Measurements from ENCODE around the gene BTBD9. TPM values are rescaled to one million over a fixed set of nuclear protein-coding genes. Genes with fewer than 3 reads are reported as not detected.

Gene BTBD9
- total RNA-seq, 6 experiments from 2014 or later = 4.5 to 7.5 (median 5.7) TPM

- H3K4me1 ChIP-seq = no peaks in the 10 kb centered on the region
- no peaks in the 10 kb centered on the region for H3K36me3 ChIP-seq
- ATAC-seq (no peak), DNase-seq (no peak)
- no peak overlapping the region for H3K27ac ChIP-seq
- intact Hi-C loops (cut with DNase I) = no loop called here
- no peaks in the 10 kb centered on the region for H3K9me3 ChIP-seq
- TF ChIP-seq CTCF (IDR thresholded peaks at IDR 0.05) (no peak), POLR2A (IDR thresholded peaks at IDR 0.05) (no peak)
- H3K27me3 ChIP-seq = no peaks in the 10 kb centered on the region
- H3K4me3 ChIP-seq = no peak overlapping the region
- WGBS (ENCODE audit: insufficient coverage, low coverage, low lambda C conversion rate, missing lambda C conversion rate) = 25% methylated on average over 2 of the region's 2 CpGs
These were observed 147.7 kb downstream of the BTBD9 start for GRCh38 chr6:38492031-38492430.

- Histone ChIP-seq H3K27me3 (no peaks in the 10 kb centered on the region), H3K9me3 (no peaks in the 10 kb centered on the region), H3K36me3 (no peaks in the 10 kb centered on the region), H3K27ac (no peak overlapping the region), H3K4me1 (no peaks in the 10 kb centered on the region), H3K4me3 (no peak overlapping the region)
- TF ChIP-seq CTCF (IDR thresholded peaks at IDR 0.05) (no peak), POLR2A (IDR thresholded peaks at IDR 0.05) (no peak)
- ATAC-seq (no peak), DNase-seq (no peak)
- intact Hi-C loops (cut with DNase I) = no loop called here
- 95% methylated on average over 2 of the region's 2 CpGs for WGBS (ENCODE audit: insufficient coverage, low coverage, low lambda C conversion rate, missing lambda C conversion rate)
These were observed 149.8 kb downstream of the BTBD9 start for GRCh38 chr6:38489951-38490350.

- ATAC-seq = no peak
- 84% methylated on average over 7 of the region's 7 CpGs for WGBS (ENCODE audit: insufficient coverage, low coverage, low lambda C conversion rate, missing lambda C conversion rate)
- intact Hi-C loops (cut with DNase I) = no loop called here
These were observed 152.3 kb downstream of the BTBD9 start for GRCh38 chr6:38487423-38487822.

GRCh38 chr6:38485488-38485887 is 154.2 kb downstream of the BTBD9 start:
- H3K4me3 ChIP-seq = no peak overlapping the region
- H3K9me3 ChIP-seq = no peaks in the 10 kb centered on the region
- no peak overlapping the region for H3K27ac ChIP-seq
- ATAC-seq (no peak), DNase-seq (no peak)
- intact Hi-C loops (cut with DNase I) = no loop called here
- H3K36me3 ChIP-seq = no peaks in the 10 kb centered on the region
- no CpG with 5 or more reads among the region's 1 CpG for WGBS (ENCODE audit: insufficient coverage, low coverage, low lambda C conversion rate, missing lambda C conversion rate)
- no peaks in the 10 kb centered on the region for H3K27me3 ChIP-seq
- H3K4me1 ChIP-seq = no peaks in the 10 kb centered on the region
- TF ChIP-seq CTCF (IDR thresholded peaks at IDR 0.05) (no peak), POLR2A (IDR thresholded peaks at IDR 0.05) (no peak)

More at GRCh38 chr6:38487423-38487822, 152.3 kb downstream of the BTBD9 start:
- no peaks in the 10 kb centered on the region for H3K36me3 ChIP-seq
- H3K9me3 ChIP-seq = no peaks in the 10 kb centered on the region
- no peak overlapping the region for H3K4me3 ChIP-seq
- H3K27me3 ChIP-seq = no peaks in the 10 kb centered on the region
- no peak for TF ChIP-seq CTCF (IDR thresholded peaks at IDR 0.05)
- TF ChIP-seq POLR2A (IDR thresholded peaks at IDR 0.05) = no peak
- H3K27ac ChIP-seq = no peak overlapping the region
- DNase-seq = no peak
- H3K4me1 ChIP-seq = no peaks in the 10 kb centered on the region

- TF ChIP-seq CTCF (IDR thresholded peaks at IDR 0.05) (no peak), POLR2A (IDR thresholded peaks at IDR 0.05) (no peak)
- ATAC-seq (no peak), DNase-seq (no peak)
- H3K4me1 ChIP-seq = no peaks in the 10 kb centered on the region
- intact Hi-C loops (cut with DNase I) = no loop called here
- WGBS (ENCODE audit: insufficient coverage, low coverage, low lambda C conversion rate, missing lambda C conversion rate) = 93% methylated on average over 3 of the region's 3 CpGs
- H3K4me3 ChIP-seq = no peak overlapping the region
- no peak overlapping the region for H3K27ac ChIP-seq
- H3K27me3 ChIP-seq = no peaks in the 10 kb centered on the region
- no peaks in the 10 kb centered on the region for H3K9me3 ChIP-seq
- H3K36me3 ChIP-seq = no peaks in the 10 kb centered on the region
These were observed 155.1 kb downstream of the BTBD9 start for GRCh38 chr6:38484656-38485055.
